ENCODE data around the gene GAS1.

DNA sequence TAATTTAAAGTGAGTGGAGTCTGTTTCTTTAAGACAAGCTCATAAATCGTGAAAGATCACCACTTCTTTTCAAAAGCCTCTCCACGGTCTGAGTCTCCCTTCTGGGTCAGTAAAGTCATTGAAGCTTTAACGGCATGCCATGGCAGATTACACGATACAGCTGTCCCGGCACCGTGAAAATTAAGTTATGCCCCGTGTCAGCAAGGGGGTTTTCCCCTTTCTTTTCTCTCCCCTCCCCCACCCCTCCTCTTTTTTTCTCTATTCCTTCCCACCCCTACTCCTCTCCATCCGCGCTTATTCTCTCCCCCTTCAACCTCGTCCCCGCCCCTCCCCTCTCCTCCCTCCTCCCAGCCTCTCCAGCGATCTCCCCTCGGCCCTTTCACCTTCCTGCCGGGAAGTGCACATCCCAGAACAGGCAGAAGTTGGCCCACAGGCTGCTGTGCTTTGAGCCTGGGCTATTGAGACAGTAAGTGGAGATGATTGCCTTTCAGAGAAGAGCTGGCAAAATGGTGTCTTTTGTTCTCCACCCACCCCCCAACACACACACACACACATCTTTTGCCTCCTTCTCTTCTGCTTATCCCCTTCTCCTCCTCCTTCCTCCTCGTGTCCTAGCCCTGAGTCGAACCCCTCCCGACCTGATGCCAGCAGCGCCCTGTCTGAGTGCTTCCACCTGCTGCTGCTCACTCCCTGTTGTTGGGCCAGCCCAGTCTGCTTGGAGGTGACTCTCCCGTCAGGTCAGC is 44.1 kb downstream of the GAS1 start:
- TF ChIP-seq, protein P1, sequence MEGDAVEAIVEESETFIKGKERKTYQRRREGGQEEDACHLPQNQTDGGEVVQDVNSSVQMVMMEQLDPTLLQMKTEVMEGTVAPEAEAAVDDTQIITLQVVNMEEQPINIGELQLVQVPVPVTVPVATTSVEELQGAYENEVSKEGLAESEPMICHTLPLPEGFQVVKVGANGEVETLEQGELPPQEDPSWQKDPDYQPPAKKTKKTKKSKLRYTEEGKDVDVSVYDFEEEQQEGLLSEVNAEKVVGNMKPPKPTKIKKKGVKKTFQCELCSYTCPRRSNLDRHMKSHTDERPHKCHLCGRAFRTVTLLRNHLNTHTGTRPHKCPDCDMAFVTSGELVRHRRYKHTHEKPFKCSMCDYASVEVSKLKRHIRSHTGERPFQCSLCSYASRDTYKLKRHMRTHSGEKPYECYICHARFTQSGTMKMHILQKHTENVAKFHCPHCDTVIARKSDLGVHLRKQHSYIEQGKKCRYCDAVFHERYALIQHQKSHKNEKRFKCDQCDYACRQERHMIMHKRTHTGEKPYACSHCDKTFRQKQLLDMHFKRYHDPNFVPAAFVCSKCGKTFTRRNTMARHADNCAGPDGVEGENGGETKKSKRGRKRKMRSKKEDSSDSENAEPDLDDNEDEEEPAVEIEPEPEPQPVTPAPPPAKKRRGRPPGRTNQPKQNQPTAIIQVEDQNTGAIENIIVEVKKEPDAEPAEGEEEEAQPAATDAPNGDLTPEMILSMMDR (IDR thresholded peaks at IDR 0.05), result no peak
- no peak for TF ChIP-seq EZH2 (IDR thresholded peaks at IDR 0.05; ENCODE audit: borderline replicate concordance, insufficient read depth, low read depth, low read length, poor library complexity, severe bottlenecking)

Measured in B cell (primary cell).